GM23338 (cell line): Measurements from ENCODE around the gene LRMDA. TPM values are rescaled to one million over a fixed set of nuclear protein-coding genes. Genes with fewer than 3 reads are reported as not detected.

Source experiments
- ATAC-seq: fragments of 200-7000 bp; cut with Tn5 transposase; 3 replicates; pipeline ENCODE4 v1.9.1; 2020
- DNase-seq: peaks from one replicate; pipeline ENCODE4 v3.0.0-alpha.2; 2015; ENCODE audit warnings: low spot score
- H2AFZ ChIP-seq: fragments of 200-600 bp; sonication (generic); 2 replicates; pipeline ENCODE4 v1.8.0; 2016; ENCODE audit warnings: antibody characterized with exemption, mild to moderate bottlenecking, moderate library complexity
- H3F3A ChIP-seq: fragments of 200-600 bp; sonication (generic); replicated peaks from 2 replicates; pipeline ENCODE4 v1.8.0; 2017; ENCODE audit warnings: antibody characterized with exemption, mixed run types, low read depth
- H3K27ac ChIP-seq: fragments of 200-600 bp; sonication (generic); 2 replicates; pipeline ENCODE4 v1.6.1; 2016; ENCODE audit warnings: low read depth
- H3K27me3 ChIP-seq: fragments of 200-600 bp; sonication (generic); 2 replicates; pipeline ENCODE4 v1.8.0; 2016; ENCODE audit warnings: mild to moderate bottlenecking, mixed run types, moderate library complexity; ENCODE audit not compliant: insufficient read depth
- H3K36me3 ChIP-seq: fragments of 200-600 bp; sonication (generic); 2 replicates; pipeline ENCODE4 v1.8.0; 2016; ENCODE audit warnings: mild to moderate bottlenecking; ENCODE audit not compliant: insufficient read depth
- H3K4me1 ChIP-seq: fragments of 200-600 bp; sonication (generic); 2 replicates; pipeline ENCODE4 v1.8.0; 2016; ENCODE audit warnings: mild to moderate bottlenecking, moderate library complexity; ENCODE audit not compliant: insufficient read depth
- H3K4me2 ChIP-seq: fragments of 200-600 bp; sonication (generic); 2 replicates; pipeline ENCODE4 v1.7.1; 2017; ENCODE audit warnings: mixed run types
- H3K4me3 ChIP-seq: fragments of 200-600 bp; sonication (generic); 2 replicates; pipeline ENCODE4 v1.6.1; 2016; ENCODE audit warnings: mixed run types
- H3K79me2 ChIP-seq: fragments of 200-600 bp; sonication (generic); replicated peaks from 2 replicates; pipeline ENCODE4 v1.8.0; 2017; ENCODE audit warnings: mild to moderate bottlenecking; ENCODE audit not compliant: insufficient read depth
- H3K9me2 ChIP-seq: fragments of 200-600 bp; sonication (generic); 2 replicates; pipeline ENCODE4 v1.8.0; 2017; ENCODE audit not compliant: insufficient read depth
- H4K20me1 ChIP-seq: fragments of 200-600 bp; sonication (generic); replicated peaks from 2 replicates; pipeline ENCODE4 v1.8.0; 2017; ENCODE audit warnings: mild to moderate bottlenecking; ENCODE audit not compliant: insufficient read depth
- H3K27ac Mint-ChIP-seq: 2 replicates; pipeline ENCODE4 v1.8.0; 2020; ENCODE audit warnings: inconsistent platforms, mild to moderate bottlenecking, moderate library complexity, mixed read lengths
- H3K27me3 Mint-ChIP-seq: 3 replicates; pipeline ENCODE4 v1.8.0; 2022; ENCODE audit warnings: low read depth, mild to moderate bottlenecking, moderate library complexity, mixed read lengths, inconsistent platforms; ENCODE audit not compliant: insufficient read depth, poor library complexity
- H3K36me3 Mint-ChIP-seq: 3 replicates; pipeline ENCODE4 v1.8.0; 2021; ENCODE audit warnings: low read depth, mild to moderate bottlenecking, inconsistent platforms, moderate library complexity, mixed read lengths
- H3K4me1 Mint-ChIP-seq: 3 replicates; pipeline ENCODE4 v1.8.0; 2020; ENCODE audit warnings: mild to moderate bottlenecking, inconsistent platforms, mixed read lengths
- H3K4me3 Mint-ChIP-seq: 3 replicates; pipeline ENCODE4 v1.8.0; 2021; ENCODE audit warnings: moderate library complexity, mild to moderate bottlenecking, inconsistent platforms, mixed read lengths
- H3K9me3 Mint-ChIP-seq: 3 replicates; pipeline ENCODE4 v1.8.0; 2020; ENCODE audit warnings: moderate library complexity, mild to moderate bottlenecking, inconsistent platforms, mixed read lengths
- CTCF ChIP-seq, 2 experiments: fragments of 200-600 bp in 1 of 2; sonication (generic) in 1 of 2; conservative IDR thresholded peaks; 2 replicates each; pipeline versions ENCODE4 v1.5.1 to v1.6.1; 2016 to 2017; ENCODE audit warnings: antibody characterized with exemption in 2 of 2, low read depth in 2 of 2, mild to moderate bottlenecking in 2 of 2, moderate library complexity in 1 of 2
- EZH2 ChIP-seq: fragments of 200-600 bp; sonication (generic); IDR thresholded peaks from one replicate; pipeline ENCODE4 v1.8.0; 2017; ENCODE audit warnings: antibody characterized with exemption, mild to moderate bottlenecking, low read depth; ENCODE audit not compliant: unreplicated experiment
- EZH2phosphoT487 ChIP-seq: fragments of 200-600 bp; sonication (generic); IDR thresholded peaks from one replicate; pipeline ENCODE4 v1.8.1; 2018; ENCODE audit warnings: antibody characterized with exemption; ENCODE audit not compliant: unreplicated experiment
- JUNB ChIP-seq: IDR thresholded peaks from one replicate; pipeline ENCODE4 v1.6.1; 2016; ENCODE audit warnings: antibody characterized with exemption; ENCODE audit not compliant: unreplicated experiment
- NANOG ChIP-seq: IDR thresholded peaks from 2 replicates; pipeline ENCODE4 v1.6.1; 2016; ENCODE audit warnings: antibody characterized with exemption, borderline replicate concordance
- ZNF114 ChIP-seq: fragments of 250-450 bp; sonication (Bioruptor Pico); IDR thresholded peaks from 2 replicates; pipeline ENCODE4 v1.5.0; 2020; ENCODE audit warnings: mild to moderate bottlenecking, moderate library complexity
- polyA plus RNA-seq: library from polyadenylated mRNA; unstranded; fragments of >200 nt; fragmentation: Nextera tagmentation; extraction: Ambion mirVana; gene quantifications from 2 replicates; pipeline ENCODE4 v1.2.1, GENCODE V29; 2016
- total RNA-seq: library from RNA; depleted of rRNA; stranded (reverse); fragments of >200 nt; shearing (Covaris generic); gene quantifications from 2 replicates; pipeline ENCODE4 v1.2.3, GENCODE V29; 2014
- TF ChIP-seq, protein P1 (sequence below): IDR thresholded peaks from 2 replicates; pipeline ENCODE4 v1.6.1; 2016; ENCODE audit warnings: antibody characterized with exemption

Gene LRMDA
- total and polyA plus RNA-seq, 2 experiments from 2014 or later, result 0.90 to 1.8 TPM

DNA sequence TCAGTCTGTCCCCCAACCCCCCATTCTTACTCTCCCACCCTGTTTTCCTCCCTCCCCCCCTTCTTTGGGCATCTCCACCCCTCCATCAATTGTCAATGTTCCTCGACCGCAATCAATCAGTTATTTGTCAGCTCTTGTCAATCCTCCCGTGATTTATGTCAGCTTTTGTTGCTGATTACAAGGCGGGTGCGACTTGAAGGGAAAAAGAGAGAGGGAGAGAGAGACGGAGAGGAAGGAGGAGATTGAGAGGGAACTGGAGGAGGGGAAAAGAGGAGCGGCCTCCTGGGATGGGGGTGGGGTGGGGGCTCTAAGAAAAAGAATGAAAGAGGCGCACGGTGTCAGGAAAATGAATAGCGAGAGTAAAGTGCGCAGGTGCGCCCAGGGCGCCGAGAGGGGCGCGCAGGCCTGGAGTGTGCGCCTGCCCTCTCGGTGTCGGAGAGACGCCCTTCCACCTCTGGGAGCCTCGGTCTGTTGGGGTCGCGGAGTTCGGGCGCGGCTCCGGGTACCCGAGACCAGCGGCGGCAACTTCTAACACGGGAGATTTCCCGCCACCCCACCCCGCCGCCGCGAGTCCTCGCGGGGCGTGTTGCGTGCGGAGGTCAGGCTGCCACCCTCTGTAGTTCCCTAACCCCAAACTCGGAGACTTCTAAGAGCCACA, 28.8 kb upstream of the LRMDA start:
- Histone ChIP-seq H3K9me2 (no peaks in the 10 kb centered on the region), H3K79me2 (no peaks in the 10 kb centered on the region), H3K36me3 (no peaks in the 10 kb centered on the region), H3K4me3 (peak overlapping the region; percentile 65), H3K4me2 (peak overlapping the region; percentile 85), H3K4me1 (peaks cover 53% of the 10 kb centered on the region), H3K27me3 (peaks cover 98% of the 10 kb centered on the region), H4K20me1 (peaks cover 13% of the 10 kb centered on the region), H3F3A (peaks cover 26% of the 10 kb centered on the region; the same call in 1 of the 2 replicates), H2AFZ (peak overlapping the region; percentile 98), H3K27ac (no peak overlapping the region)
- H3K36me3 Mint-ChIP-seq, result no peaks in the 10 kb centered on the region; the same call in 2 of the 3 replicates
- peak overlapping the region; percentile 76 for H3K4me3 Mint-ChIP-seq
- peaks cover 94% of the 10 kb centered on the region for H3K27me3 Mint-ChIP-seq
- no peak overlapping the region for H3K27ac Mint-ChIP-seq
- peak; percentile 70 for DNase-seq
- H3K4me1 Mint-ChIP-seq, result peaks cover 36% of the 10 kb centered on the region
- H3K9me3 Mint-ChIP-seq, result peaks cover 3% of the 10 kb centered on the region; the same call in 2 of the 3 replicates
- ATAC-seq, result peak; percentile 11
- TF ChIP-seq ZNF114 (no peak), EZH2 (peak; percentile 77)

DNA sequence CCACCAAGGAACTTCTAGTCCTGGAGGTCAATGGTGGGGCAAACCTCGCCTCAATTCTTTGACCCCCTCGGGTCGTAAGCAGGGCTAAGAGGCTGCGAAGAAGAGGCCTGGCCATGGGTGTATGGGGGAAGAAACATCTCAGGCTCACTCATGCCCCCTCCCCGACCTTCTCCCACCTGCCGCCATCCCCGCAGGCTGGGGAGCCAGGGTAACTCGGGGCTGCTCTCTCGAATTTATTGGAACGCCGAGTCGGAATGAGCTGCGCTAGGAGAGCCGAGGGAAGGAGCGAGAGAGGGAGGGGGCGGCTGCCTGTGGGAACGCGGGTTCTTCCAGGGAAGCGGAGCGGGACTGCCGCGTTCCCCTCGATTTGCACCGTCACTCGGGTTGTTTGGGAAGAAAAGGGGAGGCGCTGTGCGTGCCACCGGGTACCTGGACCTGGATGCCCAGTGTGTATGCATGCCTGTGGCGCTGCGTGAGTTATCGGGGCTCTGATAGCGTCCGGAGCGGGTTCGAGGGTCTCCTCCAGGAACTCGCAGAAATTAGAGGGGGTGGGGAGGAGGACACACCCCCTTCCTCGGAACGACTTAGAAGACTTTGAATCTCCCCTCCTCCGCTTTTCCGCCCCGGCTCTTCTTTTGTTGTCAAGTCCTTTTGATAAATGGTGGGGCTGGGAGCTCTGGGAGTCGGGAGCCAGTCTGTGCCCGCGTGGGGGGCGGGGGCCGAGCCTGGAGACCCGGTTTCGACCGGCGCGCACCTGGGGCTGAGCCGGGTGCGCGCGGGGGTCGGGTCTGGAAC, 28.1 kb upstream of the LRMDA start:
- Histone ChIP-seq H3K36me3 (no peaks in the 10 kb centered on the region), H3K4me1 (peaks cover 52% of the 10 kb centered on the region), H3K27me3 (peaks cover 98% of the 10 kb centered on the region), H3K79me2 (no peaks in the 10 kb centered on the region), H3K4me3 (peak overlapping the region; percentile 65), H2AFZ (peak overlapping the region; percentile 98), H4K20me1 (peaks cover 8% of the 10 kb centered on the region), H3F3A (peaks cover 26% of the 10 kb centered on the region), H3K9me2 (no peaks in the 10 kb centered on the region), H3K4me2 (peak overlapping the region; percentile 85), H3K27ac (no peak overlapping the region)
- peaks cover 93% of the 10 kb centered on the region for H3K27me3 Mint-ChIP-seq
- TF ChIP-seq EZH2 (peak; percentile 80), ZNF114 (no peak)
- H3K4me1 Mint-ChIP-seq, result peaks cover 38% of the 10 kb centered on the region
- H3K4me3 Mint-ChIP-seq, result peak overlapping the region; percentile 76
- DNase-seq (peak; percentile 78), ATAC-seq (no peak)
- peaks cover 3% of the 10 kb centered on the region; the same call in 2 of the 3 replicates for H3K9me3 Mint-ChIP-seq
- no peak overlapping the region for H3K27ac Mint-ChIP-seq
- H3K36me3 Mint-ChIP-seq, result no peaks in the 10 kb centered on the region; the same call in 2 of the 3 replicates

DNA sequence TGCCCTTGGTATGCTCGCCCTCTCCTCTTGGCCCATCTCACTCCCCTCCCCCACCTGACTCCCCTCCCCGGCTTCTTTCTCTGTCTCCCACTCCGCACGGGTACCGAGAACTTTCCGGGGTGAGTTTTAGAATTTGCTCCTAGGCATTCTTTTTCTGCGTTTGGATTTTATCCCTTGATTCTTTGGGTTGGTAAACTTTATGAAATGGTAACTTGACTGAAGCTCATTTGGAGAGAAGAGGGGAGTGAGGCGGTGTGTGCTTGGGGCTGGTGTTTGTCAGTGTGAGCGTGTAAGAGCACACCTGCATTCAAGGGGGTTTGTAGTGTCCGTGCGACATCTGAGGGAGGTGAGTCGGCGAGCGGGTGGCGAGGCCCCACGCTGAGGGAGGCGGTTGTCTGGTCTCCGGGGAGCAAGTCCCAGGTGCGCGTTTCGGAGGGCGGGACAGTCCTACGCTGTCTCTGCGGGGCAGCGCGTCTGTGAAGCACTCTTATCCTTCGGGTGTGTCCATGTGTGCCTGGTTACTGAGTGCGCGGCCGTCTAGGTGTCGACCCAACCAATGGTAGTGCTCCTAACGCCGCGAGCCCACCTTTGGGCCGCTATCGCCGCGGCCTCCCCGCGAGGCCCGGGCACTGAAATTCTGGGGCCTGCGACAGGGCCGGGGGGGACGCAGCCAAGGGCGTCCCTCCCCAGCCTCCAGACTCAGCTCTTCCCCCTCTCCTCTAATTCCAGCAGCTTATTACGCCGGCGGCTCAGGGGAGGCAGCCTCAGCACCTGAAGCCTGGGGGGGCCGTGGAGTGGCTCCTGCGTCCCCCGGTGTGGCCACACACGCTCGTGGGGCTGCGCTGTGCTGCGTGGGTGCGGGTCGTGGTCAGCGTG, 27.2 kb upstream of the LRMDA start:
- TF ChIP-seq ZNF114, result no peak
- TF ChIP-seq NANOG, result no peak
- TF ChIP-seq, protein P1, sequence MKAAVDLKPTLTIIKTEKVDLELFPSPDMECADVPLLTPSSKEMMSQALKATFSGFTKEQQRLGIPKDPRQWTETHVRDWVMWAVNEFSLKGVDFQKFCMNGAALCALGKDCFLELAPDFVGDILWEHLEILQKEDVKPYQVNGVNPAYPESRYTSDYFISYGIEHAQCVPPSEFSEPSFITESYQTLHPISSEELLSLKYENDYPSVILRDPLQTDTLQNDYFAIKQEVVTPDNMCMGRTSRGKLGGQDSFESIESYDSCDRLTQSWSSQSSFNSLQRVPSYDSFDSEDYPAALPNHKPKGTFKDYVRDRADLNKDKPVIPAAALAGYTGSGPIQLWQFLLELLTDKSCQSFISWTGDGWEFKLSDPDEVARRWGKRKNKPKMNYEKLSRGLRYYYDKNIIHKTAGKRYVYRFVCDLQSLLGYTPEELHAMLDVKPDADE, result no peak
- no peak for TF ChIP-seq JUNB
- TF ChIP-seq CTCF (conservative IDR thresholded peaks at IDR 0.05; ENCODE audit: low read depth in 2 of 2), result no peak
- peak; percentile 81 for TF ChIP-seq EZH2
- TF ChIP-seq EZH2phosphoT487, result peak; percentile 35
- Histone ChIP-seq H3K36me3 (no peaks in the 10 kb centered on the region), H3K4me2 (peak overlapping the region; percentile 85), H3K79me2 (no peaks in the 10 kb centered on the region), H3K27me3 (peaks cover 98% of the 10 kb centered on the region), H3F3A (peaks cover 26% of the 10 kb centered on the region), H3K9me2 (no peaks in the 10 kb centered on the region), H3K4me3 (peak overlapping the region; percentile 65), H2AFZ (peak overlapping the region; percentile 98), H4K20me1 (peaks cover 5% of the 10 kb centered on the region), H3K4me1 (peaks cover 56% of the 10 kb centered on the region), H3K27ac (no peak overlapping the region)
- Mint-ChIP-seq H3K4me1 (peaks cover 37% of the 10 kb centered on the region), H3K36me3 (no peaks in the 10 kb centered on the region; the same call in 2 of the 3 replicates), H3K9me3 (peaks cover 3% of the 10 kb centered on the region; the same call in 2 of the 3 replicates), H3K4me3 (peak overlapping the region; percentile 76), H3K27ac (no peak overlapping the region), H3K27me3 (peaks cover 93% of the 10 kb centered on the region)
- DNase-seq, result peak; percentile 71
- 0 out of 3 replicates have a peak, but pooled peaks have one; percentile 0 for ATAC-seq
